ENCODE results near the gene STON1. TPM values are rescaled to one million over a fixed set of nuclear protein-coding genes. Genes with fewer than 3 reads are reported as not detected.

STON1 gene
- total and polyA plus RNA-seq, 2 of the 8 experiments (the other 6 are each of a cell fraction or from before 2014, with no cell fraction given): 5.0 to 10.1 TPM

GRCh38 chr2:48511849-48512470 is 18.0 kb upstream of the STON1 start:
- H3K36me3 ChIP-seq (ENCODE audit: control insufficient read depth in 2 of 4, insufficient read depth in 4 of 4, low read length in 3 of 4): peaks cover 2 to 36% (median 4%) of the 10 kb centered on the region in 4 experiments; a peak in 5 of 8 replicates
- no peak overlapping the region for H3K4me2 ChIP-seq (ENCODE audit: insufficient read depth in 1 of 2, low read depth in 2 of 2, low read length in 2 of 2)
- no peaks in the 10 kb centered on the region for H3K27me3 ChIP-seq (replicated peaks in 1 of 4; ENCODE audit: control insufficient read depth in 3 of 4, extremely low read depth in 1 of 4, insufficient read depth in 3 of 4, low read length in 3 of 4)
- H3K23me2 ChIP-seq (ENCODE audit: low read depth, low read length): no peaks in the 10 kb centered on the region
- no peaks in the 10 kb centered on the region for H3K79me2 ChIP-seq (ENCODE audit: control insufficient read depth in 1 of 2, insufficient read depth in 2 of 2, low read length in 2 of 2)
- no peak overlapping the region for H4K8ac ChIP-seq (ENCODE audit: extremely low read depth, insufficient read depth, low read length)
- H2AFZ ChIP-seq (ENCODE audit: low read length): no peak overlapping the region
- H3K14ac ChIP-seq (ENCODE audit: insufficient read length): no peak overlapping the region
- no peak overlapping the region for H3K4ac ChIP-seq (replicated peaks; ENCODE audit: insufficient read length, low read depth, low read length)
- H2BK5ac ChIP-seq (ENCODE audit: low read depth, low read length): no peak overlapping the region
- H2BK120ac ChIP-seq (replicated peaks; ENCODE audit: low read depth, low read length): no peak overlapping the region
- no peak overlapping the region for H3K9ac ChIP-seq (replicated peaks in 1 of 4; ENCODE audit: extremely low read depth in 1 of 4, low read depth in 3 of 4, low read length in 3 of 4)
- no peak overlapping the region for H3K4me3 ChIP-seq (ENCODE audit: extremely low read depth in 1 of 4, insufficient read depth in 2 of 4, low read depth in 3 of 4, low read length in 4 of 4)
- 86% methylated on average over 3 of the region's 3 CpGs; no CpG with 5 or more reads in 1 of the 2 experiments for WGBS, 2 experiments (ENCODE audit: extremely low coverage in 1 of 2, insufficient coverage in 1 of 2, insufficient read length in 1 of 2, insufficient replicate concordance in 2 of 2, low coverage in 1 of 2, low lambda C conversion rate in 2 of 2, missing lambda C conversion rate in 1 of 2)
- no peak overlapping the region for H3K23ac ChIP-seq (ENCODE audit: insufficient read length)
- peaks cover 0 to 8% (median 3%) of the 10 kb centered on the region in 4 experiments; a peak in 5 of 7 replicates for H3K4me1 ChIP-seq (replicated peaks in 1 of 4; ENCODE audit: control insufficient read depth in 3 of 4, insufficient read depth in 4 of 4, low read length in 3 of 4)
- no peak overlapping the region for H2BK20ac ChIP-seq (ENCODE audit: low read length)
- DNase-seq (ENCODE audit: low read depth in 1 of 2, low spot score in 2 of 2) (no peak), FAIRE-seq (no peak)
- H3K9me3 ChIP-seq (ENCODE audit: insufficient read depth in 2 of 2, low read depth in 1 of 2, low read length in 1 of 2): no peaks in the 10 kb centered on the region
- CTCF ChIA-PET (ENCODE audit: partially characterized antibody): interaction anchor here (0.6 to 0.7 kb wide), 4 partner anchors 19 to 404 kb away, joined by 3 to 5 read pairs (median 4); no protein-coding TSS in a partner anchor
- H2BK12ac ChIP-seq (ENCODE audit: low read depth, low read length): no peak overlapping the region
- POLR2A ChIA-PET (ENCODE audit: partially characterized antibody): no interaction called here
- H3K27ac ChIP-seq (ENCODE audit: low read depth, low read length): no peak overlapping the region
- 0 out of 2 replicates have a peak overlapping the region, but pooled peaks have one; percentile 37 for H2BK15ac ChIP-seq (ENCODE audit: low read length)
- H3K79me1 ChIP-seq (ENCODE audit: low read depth, low read length): no peaks in the 10 kb centered on the region
- no peak overlapping the region for H3K18ac ChIP-seq (ENCODE audit: extremely low read depth, low read length)
- peak overlapping the region; percentile 9 for H4K91ac ChIP-seq (replicated peaks; ENCODE audit: insufficient read length, low read length)
- H4K5ac ChIP-seq (ENCODE audit: insufficient read length, low read depth, low read length): no peak overlapping the region
- H2AK5ac ChIP-seq (ENCODE audit: low read depth, low read length): no peak overlapping the region
- peak overlapping the region; percentile 24 for H3K56ac ChIP-seq (replicated peaks; ENCODE audit: insufficient read length, low read depth, low read length)
- no peaks in the 10 kb centered on the region for H4K20me1 ChIP-seq (replicated peaks in 1 of 2; ENCODE audit: control insufficient read depth in 1 of 2, insufficient read depth in 2 of 2, low read length in 2 of 2)
- TF ChIP-seq RXRA (IDR thresholded peaks at IDR 0.05; ENCODE audit: insufficient read depth, low read depth, low read length) (no peak), KDM5A (IDR thresholded peaks at IDR 0.05; ENCODE audit: low read length) (no peak), RFX5 (IDR thresholded peaks at IDR 0.05; ENCODE audit: borderline replicate concordance, low read depth, low read length) (no peak), CHD2 (IDR thresholded peaks at IDR 0.05; ENCODE audit: low read length) (no peak), SP1 (IDR thresholded peaks at IDR 0.05; ENCODE audit: low read depth, low read length) (no peak), CHD1 (IDR thresholded peaks at IDR 0.05; ENCODE audit: low read depth, low read length) (no peak)
